HepG2 (cell line): Measurements from ENCODE around the gene CTSD. TPM values are rescaled to one million over a fixed set of nuclear protein-coding genes. Genes with fewer than 3 reads are reported as not detected.
"Not testable (repeated sequence)": the region's sequence is repeated elsewhere in the genome, so short reads cannot be mapped to it uniquely, and the experiment has no call there.

Experiments used
- ATAC-seq: fragments of 200-7000 bp; cut with Tn5 transposase; 3 replicates; pipeline ENCODE4 v1.9.1; 2020; ENCODE audit warnings: mild to moderate bottlenecking, moderate library complexity
- BruUV-seq: library from RNA; stranded (reverse); fragments of 400-500 nt; replicated peaks from 2 replicates; lab custom pipeline; 2021; lab: Mats Ljungman, UMichigan
- CTCF ChIA-PET: fragments of 300-600 bp; formaldehyde crosslinking; extraction: SDS; loops from one replicate; lab custom pipeline; 2021; ENCODE audit warnings: low total read pairs, inconsistent platforms, low intra/inter-chr PET ratio; lab: Yijun Ruan, JAX
- POLR2A ChIA-PET: fragments of 350-600 bp; sonication (Branson Sonifier 250); formaldehyde crosslinking; loops from one replicate; lab custom pipeline; 2020; ENCODE audit warnings: antibody characterized with exemption, inconsistent platforms; lab: Yijun Ruan, JAX
- DNase-seq: peaks from one replicate; pipeline ENCODE4 v3.0.0-alpha.2; 2015; ENCODE audit warnings: low spot score
- FAIRE-seq: peaks from 3 replicates; lab custom pipeline; 2011; peaks lifted over from hg19 to GRCh38; lab: Jason Lieb, UNC
- H2AFZ ChIP-seq: one replicate; pipeline ENCODE4 v1.6.1; 2011; ENCODE audit warnings: low read length, inconsistent platforms
- H3K27ac ChIP-seq: fragments of 300-600 bp; 3 replicates; pipeline ENCODE4 v1.8.0; 2011; ENCODE audit warnings: mixed run types, mild to moderate bottlenecking, mixed read lengths, low read length, inconsistent platforms; ENCODE audit not compliant: insufficient read depth; ENCODE audit errors: extremely low read length
- H3K27me3 ChIP-seq, 2 experiments: fragments of 200-600 bp in 1 of 2; 2 replicates in 1 of 2; 3 replicates in 1 of 2; pipeline versions ENCODE4 v1.6.0 to v1.8.0; 2011; ENCODE audit warnings: low read length in 2 of 2, mild to moderate bottlenecking in 2 of 2, moderate library complexity in 2 of 2, inconsistent platforms in 1 of 2; ENCODE audit not compliant: insufficient read depth in 2 of 2, control insufficient read depth in 1 of 2
- H3K36me3 ChIP-seq, 2 experiments: fragments of 200-600 bp in 1 of 2; replicated peaks in 1 of 2; 2 replicates in 1 of 2; 3 replicates in 1 of 2; pipeline versions ENCODE4 v1.5.1 to v1.8.0; 2011; ENCODE audit warnings: low read length in 2 of 2, inconsistent platforms in 1 of 2; ENCODE audit not compliant: insufficient read depth in 2 of 2, control insufficient read depth in 1 of 2
- H3K4me1 ChIP-seq: 2 replicates; pipeline ENCODE4 v1.5.1; 2012; ENCODE audit warnings: low read length, inconsistent platforms; ENCODE audit not compliant: insufficient read depth
- H3K4me2 ChIP-seq: 2 replicates; pipeline ENCODE4 v1.6.0; 2011; ENCODE audit warnings: low read depth, low read length, inconsistent platforms
- H3K4me3 ChIP-seq, 3 experiments: fragments of 200-600 bp in 1 of 3; sonication (generic), shearing (Covaris generic) in 1 of 3; replicated peaks in 1 of 3; 2 replicates each; pipeline ENCODE4 v1.5.1; 2011 to 2016; ENCODE audit warnings: low read length in 3 of 3, inconsistent platforms in 2 of 3, low read depth in 2 of 3, mild to moderate bottlenecking in 2 of 3, control low read depth in 1 of 3, mixed read lengths in 1 of 3; ENCODE audit not compliant: insufficient read depth in 1 of 3
- H3K79me2 ChIP-seq: one replicate; pipeline ENCODE4 v1.6.1; 2011; ENCODE audit warnings: low read length, inconsistent platforms; ENCODE audit not compliant: insufficient read depth
- H3K9ac ChIP-seq: 2 replicates; pipeline ENCODE4 v1.6.0; 2011; ENCODE audit warnings: mild to moderate bottlenecking, low read depth, low read length, inconsistent platforms; ENCODE audit not compliant: insufficient read depth
- H3K9me3 ChIP-seq: 2 replicates; pipeline ENCODE4 v1.5.1; 2012; ENCODE audit warnings: mild to moderate bottlenecking, low read length
- H4K20me1 ChIP-seq: 2 replicates; pipeline ENCODE4 v1.6.0; 2011; ENCODE audit warnings: inconsistent platforms, mild to moderate bottlenecking, low read length, moderate library complexity; ENCODE audit not compliant: insufficient read depth
- ADNP ChIP-seq: sonication (generic); formaldehyde crosslinking; IDR thresholded peaks from 2 replicates; pipeline ENCODE4 v1.4.0; 2020; ENCODE audit warnings: missing genetic modification reagents
- WGBS: methylation state at CpG from one replicate; pipeline ENCODE4 v1.1.6; 2017; ENCODE audit warnings: low lambda C conversion rate; 5-methylcytosine and 5-hydroxymethylcytosine counted together
- in situ Hi-C: cut with HindIII; loops from 2 replicates; pipeline ENCODE4 v1.10.0; 2017; ENCODE audit warnings: low pct_unique_long_range_greater_than_20kb; ENCODE audit not compliant: extremely low pct_ligation_motif_present
- intact Hi-C: fragments of 100-400 bp; cut with micrococcal nuclease; formaldehyde crosslinking; loops from one replicate; pipeline ENCODE4 v1.10.0; 2022; ENCODE audit not compliant: unreplicated experiment
- polyA plus RNA-seq, 8 experiments: library from polyadenylated mRNA; depleted of rRNA in 3 of 8; stranded (reverse) in 7 of 8; unstranded in 1 of 8; fragments of >200 nt; fragmentation: Illumina TruSeq in 4 of 8; extraction: Trizol in 4 of 8; gene quantifications; 2 replicates each; pipeline versions ENCODE4 v1.2.1 to v1.2.3, GENCODE V29; 2011 to 2016; ENCODE audit warnings: low read depth in 4 of 8, missing spikeins in 1 of 8, mixed read lengths in 1 of 8; ENCODE audit not compliant: insufficient read depth in 1 of 8
- total RNA-seq, 5 experiments: library from RNA; depleted of rRNA; stranded (reverse); fragments of >200 nt; fragmentation: Illumina TruSeq; extraction: Trizol; gene quantifications; 2 replicates each; pipeline ENCODE4 v1.2.3, GENCODE V29; 2016; ENCODE audit warnings: low read depth in 1 of 5

The CTSD gene
- total and polyA plus RNA-seq, 2 of the 13 experiments (the other 11 are each of a cell fraction or from before 2014, with no cell fraction given), result 143 to 230 TPM

DNA sequence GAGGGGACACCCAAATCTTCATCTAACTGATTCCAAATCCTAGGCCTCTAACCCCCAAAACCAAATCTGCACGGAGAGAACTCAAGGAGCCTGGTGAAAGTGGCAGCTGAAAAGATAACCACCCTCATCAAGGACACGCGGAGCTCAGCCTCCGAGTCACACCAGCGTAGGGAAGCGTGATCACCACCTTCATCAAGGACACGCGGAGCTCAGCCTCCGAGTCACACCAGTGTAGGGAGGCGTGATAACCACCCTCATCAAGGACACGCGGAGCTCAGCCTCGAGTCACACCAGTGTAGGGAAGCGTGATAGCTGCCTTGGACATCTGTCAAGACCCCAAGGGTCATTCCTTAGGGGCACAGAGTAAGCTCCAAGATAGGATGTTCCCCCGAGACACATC, 41.8 kb upstream of the CTSD start:
- no peak for ATAC-seq

DNA sequence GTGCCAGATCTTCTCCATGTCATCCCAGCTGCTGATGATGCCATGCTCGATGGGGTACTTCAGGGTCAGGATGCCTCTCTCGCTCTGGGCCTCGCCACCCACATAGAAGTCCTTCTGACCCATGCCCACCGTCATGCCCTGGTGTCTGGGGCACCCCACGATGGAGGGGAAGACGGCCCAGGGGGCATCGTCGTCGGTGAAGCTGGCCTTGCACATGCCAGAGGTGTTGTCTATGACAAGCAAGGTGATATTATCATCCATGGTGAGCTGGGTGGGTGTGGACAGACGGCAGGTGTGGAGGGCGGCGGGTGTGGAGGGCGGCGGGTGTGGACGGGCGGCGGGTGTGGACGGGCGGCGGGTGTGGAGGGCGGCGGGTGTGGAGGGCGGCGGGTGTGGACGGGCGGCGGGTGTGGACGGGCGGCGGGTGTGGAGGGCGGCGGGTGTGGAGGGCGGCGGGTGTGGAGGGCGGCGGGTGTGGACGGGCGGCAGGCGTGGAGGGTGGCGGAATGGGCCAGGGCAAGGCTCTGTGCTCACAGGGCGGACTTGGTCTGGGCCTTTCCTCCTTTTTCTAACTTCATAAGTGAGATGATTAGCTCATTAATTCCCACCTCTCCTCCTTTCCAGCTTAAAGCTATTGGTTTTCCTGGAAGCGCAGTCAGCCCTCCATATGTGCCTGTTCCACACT, 40.2 kb upstream of the CTSD start:
- H3K4me2 ChIP-seq, in situ Hi-C loops, H3K79me2 ChIP-seq, BruUV-seq, ATAC-seq, DNase-seq, H4K20me1 ChIP-seq, POLR2A ChIA-PET, H3K4me1 ChIP-seq, CTCF ChIA-PET, H3K36me3 ChIP-seq, H3K9me3 ChIP-seq, FAIRE-seq, H2AFZ ChIP-seq, H3K27ac ChIP-seq, H3K9ac ChIP-seq, intact Hi-C loops, H3K4me3 ChIP-seq: not testable (repeated sequence)
- 73% methylated on average over 41 of the region's 42 CpGs for WGBS
- H3K27me3 ChIP-seq, result peaks cover 0 to 21% of the 10 kb centered on the region in 2 experiments; a peak in 2 of 5 replicates

More for the DNA sequence above, 41.8 kb upstream of the CTSD start:
- no peak overlapping the region for H3K27ac ChIP-seq
- TF ChIP-seq ADNP (CRISPR knock-in tag), result no peak
- TF ChIP-seq, all 625 proteins: peak for 0
- intact Hi-C loops, result no loop called here
- CTCF ChIA-PET, result no interaction called here
- Histone ChIP-seq H3K9ac (no peak overlapping the region), H3K9me3 (no peaks in the 10 kb centered on the region), H3K79me2 (no peaks in the 10 kb centered on the region), H3K4me3 (no peak overlapping the region), H3K36me3 (no peaks in the 10 kb centered on the region), H2AFZ (no peak overlapping the region), H3K4me1 (no peaks in the 10 kb centered on the region), H3K4me2 (no peak overlapping the region), H4K20me1 (no peaks in the 10 kb centered on the region), H3K27me3 (peaks cover 0 to 26% of the 10 kb centered on the region in 2 experiments; a peak in 2 of 5 replicates)
- WGBS, result 51% methylated on average over 15 of the region's 15 CpGs
- POLR2A ChIA-PET, result interaction anchor here (1.5 kb wide), 1 partner anchor 42 kb away, joined by 3 read pairs; the partner anchor contains the start of gene CTSD
- in situ Hi-C loops, result no loop called here
- BruUV-seq, result no TSS peak
- FAIRE-seq (no peak), DNase-seq (no peak)
